ENCODE data around the gene MBOAT1. TPM values are rescaled to one million over a fixed set of nuclear protein-coding genes. Genes with fewer than 3 reads are reported as not detected.

MBOAT1 gene
- total and polyA plus RNA-seq, 9 donors, result 8.5 to 30.2 (median 12.7) TPM

DNA sequence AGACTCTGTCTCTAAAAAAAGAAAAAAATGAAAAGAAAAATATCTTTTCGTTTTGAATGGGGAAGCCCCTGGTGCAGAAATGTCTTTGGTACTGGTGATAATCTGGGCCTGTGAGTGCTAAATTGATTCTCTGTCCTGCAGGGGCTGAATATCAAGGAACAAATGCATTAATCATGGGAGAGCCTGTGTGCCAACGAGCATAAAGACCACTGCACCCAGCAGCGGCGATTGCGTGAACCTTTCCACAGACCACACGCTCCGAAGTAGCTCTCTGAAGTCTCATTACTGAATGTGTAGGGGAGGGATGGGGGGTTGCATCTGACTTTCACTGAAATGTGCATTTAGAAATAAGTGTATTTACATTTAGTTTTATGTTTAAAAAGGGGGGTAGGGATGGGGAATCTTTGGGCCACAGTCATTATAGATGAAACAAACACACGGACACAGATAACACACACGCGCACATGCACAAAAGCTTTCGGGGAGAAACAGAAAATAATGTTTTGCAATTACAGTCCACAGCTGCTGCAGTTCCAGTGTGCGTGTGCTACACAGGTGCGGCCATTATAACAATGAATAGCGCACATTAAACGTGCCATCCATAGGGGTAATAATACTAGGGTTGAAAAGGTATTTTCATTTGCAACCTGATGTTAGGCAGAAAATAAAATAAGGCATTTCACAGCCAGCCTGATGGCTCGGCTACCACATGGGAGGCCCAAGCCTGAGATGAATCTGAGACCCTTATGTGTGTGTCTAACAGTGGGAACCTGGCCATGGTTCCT lies 154.0 kb downstream of the MBOAT1 start:
- H3K27ac ChIP-seq, result no peak overlapping the region
- no peaks in the 10 kb centered on the region for H3K4me1 ChIP-seq (ENCODE audit: insufficient read depth)
- intact Hi-C loops (cut with DNase I), result loop anchor here in 2 of 4 donors (5.0 to 10.0 kb wide), 2 partner anchors 1461 to 1464 kb away; no protein-coding TSS in a partner anchor
- H3K9me3 ChIP-seq, result no peaks in the 10 kb centered on the region
- WGBS, 3 donors, result 79 to 87% (median 82%) methylated on average over 16 of the region's 16 CpGs
- no peaks in the 10 kb centered on the region for H3K36me3 ChIP-seq
- DNase-seq, result no peak
- no peak overlapping the region for H3K4me3 ChIP-seq
- H3K27me3 ChIP-seq, result no peaks in the 10 kb centered on the region
- TF ChIP-seq POLR2A (IDR thresholded peaks at IDR 0.05), result no peak
- no peak for TF ChIP-seq CTCF (IDR thresholded peaks at IDR 0.05)
- TF ChIP-seq EP300 (IDR thresholded peaks at IDR 0.05), result no peak

- intact Hi-C loops (cut with DNase I), result loop anchor here in 2 of 4 donors (5.0 to 10.0 kb wide), 2 partner anchors 1459 to 1462 kb away; no protein-coding TSS in a partner anchor
- Histone ChIP-seq H3K4me3 (no peak overlapping the region), H3K36me3 (no peaks in the 10 kb centered on the region), H3K27ac (no peak overlapping the region), H3K27me3 (no peaks in the 10 kb centered on the region), H3K4me1 (ENCODE audit: insufficient read depth) (no peaks in the 10 kb centered on the region), H3K9me3 (no peaks in the 10 kb centered on the region)
- TF ChIP-seq CTCF (IDR thresholded peaks at IDR 0.05) (peak in 2 of 3 donors; percentile 38 to 49), EP300 (IDR thresholded peaks at IDR 0.05) (no peak), POLR2A (IDR thresholded peaks at IDR 0.05) (no peak)
- DNase-seq, result no peak
- 0 to 2% (median 1%) methylated on average over 4 of the region's 4 CpGs for WGBS, 3 donors
Measured at GRCh38 chr6:20056350-20056992, 155.8 kb downstream of the MBOAT1 start.

DNA sequence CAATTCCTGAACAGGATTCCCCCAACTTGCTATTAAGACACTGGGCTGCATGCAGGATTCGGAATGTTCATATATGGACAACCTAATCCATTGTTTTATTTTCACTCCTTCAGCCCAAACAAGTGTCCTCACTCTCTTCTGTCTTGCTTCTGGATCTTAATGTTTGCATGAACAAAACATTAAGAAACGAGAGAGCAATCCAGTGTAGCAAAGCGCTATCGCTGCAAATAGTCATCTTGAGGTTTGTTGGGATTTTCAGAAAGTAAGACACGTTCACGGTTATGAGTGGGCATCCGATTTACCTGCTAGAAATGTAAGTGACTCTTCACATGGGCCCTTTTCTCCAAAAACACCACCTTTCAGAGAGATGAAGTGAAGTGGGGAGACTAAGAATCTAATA lies 156.4 kb downstream of the MBOAT1 start:
- H3K4me3 ChIP-seq, result no peak overlapping the region
- no peak overlapping the region for H3K27ac ChIP-seq
- TF ChIP-seq EP300 (IDR thresholded peaks at IDR 0.05) (no peak), CTCF (IDR thresholded peaks at IDR 0.05) (no peak), POLR2A (IDR thresholded peaks at IDR 0.05) (no peak)
- WGBS, 3 donors, result 59 to 67% (median 62%) methylated on average over 7 of the region's 7 CpGs
- intact Hi-C loops (cut with DNase I), result loop anchor here in 2 of 4 donors (5.0 to 10.0 kb wide), 2 partner anchors 1459 to 1461 kb away; no protein-coding TSS in a partner anchor
- no peaks in the 10 kb centered on the region for H3K9me3 ChIP-seq
- no peaks in the 10 kb centered on the region for H3K4me1 ChIP-seq (ENCODE audit: insufficient read depth)
- no peaks in the 10 kb centered on the region for H3K27me3 ChIP-seq
- no peaks in the 10 kb centered on the region for H3K36me3 ChIP-seq
- DNase-seq, result no peak

Other genes with a start within 250 kb of the MBOAT1 start
- gene E2F3, start 189.4 kb upstream of the MBOAT1 start, total RNA-seq, result 1 to 10 TPM in 6 of 7 donors, under 1 TPM in 1; 0.36 to 4.7 (median 2.7) TPM
- 1 to 10 TPM; 1.8 to 7.3 TPM for gene E2F3, start 189.4 kb upstream of the MBOAT1 start, polyA plus RNA-seq